Activated T-cell treated with anti-CD3 and anti-CD28 coated beads for 24 hours (primary cell): Measurements from ENCODE around the gene PCNX3.
"Not testable (repeated sequence)": the region's sequence is repeated elsewhere in the genome, so short reads cannot be mapped to it uniquely, and the experiment has no call there.

ENCODE experiments used
- DNase-seq: peaks from one replicate; pipeline ENCODE4 v3.0.0-alpha.2; 2020; ENCODE audit warnings: low read depth

PCNX3 gene

DNA sequence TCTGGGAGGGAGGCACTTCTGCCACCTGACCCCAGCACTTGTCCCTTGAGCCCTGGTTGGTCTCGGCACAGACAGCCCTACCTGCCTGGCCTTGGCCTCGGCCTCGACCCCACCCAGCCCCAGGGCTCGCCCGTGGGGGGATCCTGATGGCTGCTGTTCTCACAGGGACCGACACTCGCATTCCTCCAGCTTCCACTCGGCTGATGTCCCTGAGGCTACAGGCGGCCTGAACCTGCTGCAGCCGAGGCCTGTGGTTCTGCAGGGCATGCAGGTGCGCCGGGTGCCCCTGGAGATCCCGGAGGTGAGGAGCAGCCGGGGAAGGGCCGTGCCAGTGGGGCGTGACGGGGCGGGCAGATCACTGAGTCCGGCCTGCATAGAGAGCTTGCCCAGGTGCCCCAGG, 5.1 kb downstream of the PCNX3 start:
- DNase-seq = no peak

DNA sequence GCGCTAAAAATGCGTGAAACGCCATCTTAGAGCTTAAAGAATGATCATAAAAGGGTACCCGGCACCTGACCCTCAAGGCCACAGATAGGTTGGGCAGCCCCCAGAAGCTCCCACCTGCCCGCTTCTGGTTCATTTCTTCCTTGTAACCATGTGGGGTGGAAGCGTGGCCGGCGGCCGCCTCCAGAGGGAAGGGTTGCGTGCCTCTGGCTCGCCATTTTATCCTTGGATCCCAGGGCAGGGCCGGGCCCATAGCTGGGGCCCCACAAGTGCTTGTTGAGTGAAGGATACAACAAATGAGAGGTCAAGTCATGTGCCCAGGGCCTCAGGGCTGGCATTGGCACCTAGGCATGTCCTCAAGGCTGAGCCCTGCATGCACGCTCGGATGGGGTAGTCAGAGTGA, 5.9 kb downstream of the PCNX3 start:
- DNase-seq = no peak

DNA sequence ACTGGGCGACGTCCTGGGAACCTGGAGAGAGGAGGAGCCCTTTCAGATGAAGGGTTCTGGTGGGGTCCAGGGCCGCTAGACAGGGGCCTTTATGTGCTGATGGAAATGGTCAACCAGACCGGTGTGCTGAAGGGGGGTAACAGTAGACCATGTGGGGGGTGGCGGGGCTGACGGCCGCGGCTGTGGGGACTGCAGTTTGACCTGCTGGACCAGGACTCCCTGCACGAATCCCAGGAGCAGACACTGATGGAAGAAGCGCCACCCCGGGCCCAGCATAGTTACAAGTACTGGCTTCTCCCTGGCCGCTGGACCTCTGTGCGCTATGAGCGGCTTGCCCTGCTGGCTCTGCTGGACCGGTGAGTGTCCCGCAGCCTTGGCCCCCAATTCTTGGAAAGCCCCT, 6.4 kb downstream of the PCNX3 start:
- DNase-seq = no peak

DNA sequence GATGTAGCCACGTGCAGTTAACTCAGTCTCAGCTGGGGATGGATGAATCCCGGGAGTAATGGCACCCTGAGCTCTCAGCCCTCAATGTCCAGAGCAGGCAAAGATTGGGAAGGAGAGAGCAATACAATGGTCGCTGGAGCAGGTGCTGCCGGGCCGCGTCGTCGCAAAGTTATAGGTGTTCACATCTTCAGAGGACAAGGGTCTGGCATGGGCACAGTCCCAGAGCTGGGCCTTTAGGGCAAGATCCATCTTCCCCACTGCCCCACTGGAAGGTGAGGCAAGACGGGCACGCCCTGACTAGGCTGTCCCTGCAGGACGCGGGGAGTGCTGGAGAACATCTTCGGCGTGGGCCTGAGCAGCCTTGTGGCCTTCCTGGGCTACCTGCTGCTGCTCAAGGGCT, 7.6 kb downstream of the PCNX3 start:
- no peak for DNase-seq

DNA sequence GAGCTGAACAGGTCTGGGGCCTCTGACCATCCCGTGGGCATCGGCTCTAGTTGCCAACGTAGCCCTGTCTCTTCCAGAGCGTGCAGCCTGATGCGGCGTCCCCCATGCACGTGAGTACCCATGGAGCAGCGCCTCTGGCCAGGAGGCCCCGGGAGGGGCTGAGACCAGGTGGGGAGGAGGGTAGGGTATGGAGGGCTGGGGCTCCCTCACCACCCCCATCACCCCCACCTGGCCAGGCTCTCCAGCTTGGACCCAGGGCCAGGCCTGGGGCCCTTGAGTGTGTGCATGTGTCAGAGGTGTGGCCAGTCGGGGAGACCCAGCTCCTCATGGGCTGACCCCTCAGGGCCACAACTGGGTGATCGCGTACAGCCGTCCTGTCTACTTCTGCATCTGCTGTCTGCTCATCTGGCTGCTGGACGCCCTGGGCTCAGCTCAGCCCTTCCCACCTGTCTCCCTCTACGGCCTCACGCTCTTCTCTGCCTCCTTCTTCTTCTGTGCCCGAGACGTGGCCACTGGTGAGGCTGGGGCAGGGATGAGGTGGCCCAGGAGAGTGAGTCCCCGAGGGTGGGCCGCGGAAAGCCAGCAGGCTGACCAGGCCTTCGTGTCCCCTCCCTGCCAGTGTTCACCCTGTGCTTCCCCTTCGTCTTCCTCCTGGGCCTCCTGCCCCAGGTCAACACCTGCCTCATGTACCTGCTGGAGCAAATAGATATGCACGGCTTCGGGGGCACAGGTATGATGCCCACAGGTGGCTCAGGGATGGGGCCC, 8.5 kb downstream of the PCNX3 start:
- DNase-seq = no peak

DNA sequence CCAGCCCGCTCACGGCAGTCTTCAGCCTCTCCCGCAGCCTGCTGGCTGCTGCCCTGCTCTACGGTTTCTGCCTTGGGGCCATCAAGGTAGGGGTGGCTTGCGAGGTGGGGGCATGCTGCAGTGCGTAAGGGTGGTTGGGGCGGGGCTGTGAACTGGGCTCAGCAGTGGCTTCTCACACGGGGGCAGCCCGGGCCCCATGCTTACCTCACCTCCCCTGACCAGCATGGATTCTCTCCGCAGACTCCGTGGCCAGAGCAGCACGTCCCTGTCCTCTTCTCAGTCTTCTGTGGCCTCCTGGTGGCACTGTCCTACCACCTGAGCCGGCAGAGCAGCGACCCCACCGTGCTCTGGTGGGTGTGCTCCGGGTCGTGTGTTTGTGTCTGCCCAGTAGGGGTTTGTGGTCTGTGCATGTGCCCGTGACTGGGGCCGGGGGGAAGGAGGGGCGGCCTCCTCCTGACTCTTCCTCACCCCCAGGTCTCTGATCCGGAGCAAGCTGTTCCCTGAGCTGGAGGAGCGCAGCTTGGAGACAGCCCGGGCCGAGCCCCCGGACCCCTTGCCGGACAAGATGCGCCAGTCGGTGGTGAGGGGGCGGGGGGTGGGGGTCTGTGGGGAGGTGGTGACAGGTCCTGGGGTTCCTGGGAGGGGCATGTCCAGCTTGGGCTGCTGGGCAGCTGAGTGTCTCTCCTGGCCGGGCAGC, 9.5 kb downstream of the PCNX3 start:
- no peak for DNase-seq

DNA sequence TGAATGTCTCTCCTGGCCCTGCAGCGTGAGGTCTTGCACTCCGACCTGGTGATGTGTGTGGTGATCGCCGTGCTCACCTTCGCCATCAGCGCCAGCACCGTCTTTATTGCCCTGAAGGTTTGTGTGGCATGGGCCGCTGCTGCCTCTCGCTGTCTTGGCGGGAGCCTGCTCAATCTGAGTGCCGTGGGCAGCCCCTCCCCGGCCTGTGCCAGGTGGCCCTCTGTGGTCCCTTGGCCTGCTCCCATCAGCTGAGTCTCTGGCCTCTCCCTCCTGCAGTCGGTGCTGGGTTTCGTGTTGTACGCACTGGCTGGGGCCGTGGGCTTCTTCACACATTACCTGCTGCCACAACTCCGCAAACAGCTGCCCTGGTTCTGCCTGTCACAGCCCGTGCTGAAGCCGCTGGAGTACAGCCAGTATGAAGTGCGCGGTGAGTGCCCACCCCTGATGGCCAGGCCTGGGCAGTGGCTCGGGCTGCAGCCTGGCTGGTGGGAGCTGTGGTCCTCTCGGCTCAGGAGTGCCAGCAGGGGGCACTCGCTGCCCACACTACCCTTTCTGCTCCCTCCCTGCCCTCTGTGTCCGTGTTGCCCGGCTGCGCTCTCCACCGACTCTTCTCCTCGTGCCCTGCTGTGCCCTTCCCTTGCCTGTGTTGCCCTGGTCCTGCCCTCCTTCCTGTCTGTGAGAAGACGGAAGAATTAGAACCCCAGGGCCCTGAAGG, 10.2 kb downstream of the PCNX3 start:
- no peak for DNase-seq

DNA sequence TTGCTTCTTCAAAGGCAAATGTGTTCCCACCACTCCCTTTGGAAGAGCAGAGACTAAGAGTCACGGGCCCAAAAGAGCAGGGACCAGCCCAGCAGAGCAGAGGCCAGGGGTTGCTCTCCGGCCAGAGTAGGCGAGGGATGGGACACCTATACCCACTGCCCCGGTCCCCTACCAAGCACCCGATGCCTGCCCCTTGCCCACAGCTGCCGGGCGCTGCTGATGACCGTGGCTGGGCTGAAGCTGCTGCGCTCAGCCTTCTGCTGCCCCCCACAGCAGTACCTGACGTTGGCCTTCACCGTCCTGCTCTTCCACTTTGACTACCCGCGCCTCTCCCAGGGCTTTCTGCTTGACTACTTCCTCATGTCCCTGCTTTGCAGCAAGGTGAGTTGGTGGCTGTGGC, 11.6 kb downstream of the PCNX3 start:
- no peak for DNase-seq

DNA sequence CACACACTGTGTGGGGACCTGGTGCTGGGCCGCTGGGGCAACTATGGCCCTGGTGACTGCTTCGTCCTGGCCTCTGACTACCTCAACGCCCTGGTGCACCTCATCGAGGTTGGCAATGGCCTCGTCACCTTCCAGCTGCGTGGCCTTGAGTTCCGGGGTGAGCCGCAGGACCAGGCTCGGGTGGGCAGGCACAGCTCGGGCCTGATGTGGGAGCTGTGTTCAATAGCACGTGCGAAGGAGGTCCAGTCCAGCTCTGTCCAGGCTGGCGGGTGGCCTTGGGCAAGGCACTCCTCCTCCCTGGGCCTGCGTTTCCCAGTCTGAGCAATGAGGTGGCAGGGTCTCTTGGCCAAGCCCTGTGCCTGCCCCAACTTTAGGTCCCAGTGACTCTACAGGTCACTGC, 14.0 kb downstream of the PCNX3 start:
- no peak for DNase-seq

DNA sequence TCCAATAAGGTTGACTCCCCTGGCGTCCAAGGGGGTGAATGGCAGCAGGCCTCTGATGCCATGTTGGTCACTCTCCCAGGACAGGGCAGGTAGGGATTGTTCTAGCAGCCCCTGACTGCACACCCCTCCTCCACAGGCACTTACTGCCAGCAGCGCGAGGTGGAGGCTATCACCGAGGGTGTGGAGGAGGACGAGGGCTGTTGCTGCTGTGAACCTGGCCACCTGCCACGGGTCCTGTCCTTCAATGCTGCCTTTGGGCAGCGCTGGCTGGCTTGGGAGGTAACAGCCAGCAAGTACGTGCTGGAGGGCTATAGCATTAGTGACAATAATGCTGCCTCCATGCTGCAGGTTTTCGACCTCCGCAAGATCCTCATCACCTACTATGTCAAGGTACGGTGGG, 14.6 kb downstream of the PCNX3 start:
- no peak for DNase-seq

DNA sequence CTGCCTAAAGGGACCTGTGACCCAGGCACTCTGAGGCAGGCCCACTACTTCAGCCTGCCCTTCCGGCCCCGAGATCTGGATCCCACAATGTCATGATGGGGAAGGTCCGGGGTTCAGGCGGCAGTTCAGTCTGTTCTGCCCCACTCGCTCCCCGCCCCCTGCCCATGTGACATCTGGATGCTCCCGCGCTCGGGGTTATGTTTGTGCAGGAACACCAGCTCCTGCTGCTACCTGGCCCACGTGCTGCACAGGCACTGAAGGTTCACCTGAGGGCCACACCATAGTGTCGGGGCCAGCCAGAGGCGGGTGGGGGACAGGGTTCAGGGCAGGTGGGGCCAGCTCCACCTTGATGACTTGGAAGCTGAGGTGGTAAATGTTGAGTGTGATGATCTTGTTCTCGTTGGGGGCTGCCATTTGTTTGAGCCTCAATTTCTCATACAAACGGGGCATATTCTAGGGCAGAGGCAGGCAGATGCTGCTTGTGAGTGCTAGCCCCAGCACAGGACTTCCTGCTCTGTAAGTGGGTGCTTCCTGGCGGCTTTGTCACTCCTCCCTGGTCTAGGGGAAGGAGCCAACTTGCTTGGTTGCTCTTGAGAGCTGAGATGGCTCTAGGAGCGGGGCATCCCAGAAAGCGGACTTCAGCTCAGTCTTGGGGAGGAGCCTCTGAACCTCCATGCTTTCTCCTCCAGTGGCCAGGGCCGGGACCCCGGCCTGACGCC, 18.0 kb downstream of the PCNX3 start:
- DNase-seq = no peak

DNA sequence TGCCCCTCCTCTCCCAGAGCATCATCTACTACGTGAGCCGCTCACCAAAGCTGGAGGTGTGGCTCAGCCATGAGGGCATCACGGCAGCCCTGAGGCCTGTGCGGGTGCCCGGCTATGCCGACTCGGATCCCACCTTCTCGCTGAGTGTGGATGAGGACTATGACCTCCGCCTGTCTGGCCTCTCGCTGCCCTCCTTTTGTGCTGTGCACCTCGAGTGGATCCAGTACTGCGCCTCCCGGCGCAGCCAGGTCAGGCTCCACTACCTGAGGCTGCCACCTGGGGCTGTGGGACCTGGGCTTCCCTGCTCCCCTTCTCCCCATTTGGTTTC, 18.5 kb downstream of the PCNX3 start:
- DNase-seq = no peak

DNA sequence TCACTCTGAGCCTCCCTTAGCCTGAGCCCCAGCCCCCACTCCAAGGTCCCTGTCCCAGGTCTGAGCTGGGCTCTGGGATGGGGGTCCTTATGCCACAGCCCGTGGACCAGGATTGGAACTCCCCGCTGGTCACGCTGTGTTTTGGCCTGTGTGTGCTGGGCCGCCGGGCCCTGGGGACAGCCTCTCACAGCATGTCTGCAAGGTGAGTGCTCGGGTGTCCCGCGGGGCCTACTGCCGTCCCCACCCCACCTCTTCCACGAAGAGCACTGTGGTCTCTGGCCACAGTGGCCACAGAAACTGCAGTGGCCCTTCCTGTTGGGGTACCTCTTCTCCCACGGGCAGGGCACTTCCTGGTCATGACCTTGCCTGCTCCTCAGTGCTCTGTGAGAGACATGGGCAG, 18.9 kb downstream of the PCNX3 start:
- DNase-seq = no peak

DNA sequence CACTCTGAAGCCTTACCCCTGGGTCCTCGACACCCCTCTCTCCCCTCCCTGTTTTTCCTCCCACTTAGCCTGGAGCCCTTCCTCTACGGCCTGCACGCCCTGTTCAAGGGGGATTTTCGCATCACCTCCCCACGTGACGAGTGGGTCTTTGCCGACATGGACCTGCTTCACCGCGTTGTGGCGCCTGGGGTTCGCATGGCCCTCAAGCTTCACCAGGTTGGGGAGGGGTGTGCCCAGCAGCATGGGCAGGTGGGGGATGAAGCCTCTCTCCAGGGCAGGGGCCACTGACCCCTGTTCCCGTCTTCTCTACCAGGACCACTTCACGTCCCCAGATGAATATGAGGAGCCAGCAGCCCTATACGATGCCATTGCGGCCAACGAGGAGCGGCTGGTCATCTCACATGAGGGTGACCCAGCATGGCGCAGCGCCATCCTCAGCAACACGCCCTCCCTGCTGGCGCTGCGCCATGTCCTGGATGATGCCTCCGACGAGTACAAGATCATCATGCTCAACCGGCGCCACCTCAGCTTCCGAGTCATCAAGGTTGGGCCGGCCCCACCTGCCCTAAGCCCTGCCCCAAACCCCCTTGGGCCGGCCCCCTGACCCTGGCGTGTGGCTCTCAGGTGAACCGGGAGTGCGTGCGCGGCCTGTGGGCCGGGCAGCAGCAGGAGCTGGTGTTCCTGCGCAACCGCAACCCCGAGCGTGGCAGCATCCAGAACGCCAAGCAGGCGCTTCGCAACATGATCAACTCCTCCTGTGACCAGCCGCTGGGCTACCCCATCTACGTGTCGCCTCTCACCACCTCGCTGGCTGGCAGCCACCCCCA, 19.5 kb downstream of the PCNX3 start:
- DNase-seq = no peak

DNA sequence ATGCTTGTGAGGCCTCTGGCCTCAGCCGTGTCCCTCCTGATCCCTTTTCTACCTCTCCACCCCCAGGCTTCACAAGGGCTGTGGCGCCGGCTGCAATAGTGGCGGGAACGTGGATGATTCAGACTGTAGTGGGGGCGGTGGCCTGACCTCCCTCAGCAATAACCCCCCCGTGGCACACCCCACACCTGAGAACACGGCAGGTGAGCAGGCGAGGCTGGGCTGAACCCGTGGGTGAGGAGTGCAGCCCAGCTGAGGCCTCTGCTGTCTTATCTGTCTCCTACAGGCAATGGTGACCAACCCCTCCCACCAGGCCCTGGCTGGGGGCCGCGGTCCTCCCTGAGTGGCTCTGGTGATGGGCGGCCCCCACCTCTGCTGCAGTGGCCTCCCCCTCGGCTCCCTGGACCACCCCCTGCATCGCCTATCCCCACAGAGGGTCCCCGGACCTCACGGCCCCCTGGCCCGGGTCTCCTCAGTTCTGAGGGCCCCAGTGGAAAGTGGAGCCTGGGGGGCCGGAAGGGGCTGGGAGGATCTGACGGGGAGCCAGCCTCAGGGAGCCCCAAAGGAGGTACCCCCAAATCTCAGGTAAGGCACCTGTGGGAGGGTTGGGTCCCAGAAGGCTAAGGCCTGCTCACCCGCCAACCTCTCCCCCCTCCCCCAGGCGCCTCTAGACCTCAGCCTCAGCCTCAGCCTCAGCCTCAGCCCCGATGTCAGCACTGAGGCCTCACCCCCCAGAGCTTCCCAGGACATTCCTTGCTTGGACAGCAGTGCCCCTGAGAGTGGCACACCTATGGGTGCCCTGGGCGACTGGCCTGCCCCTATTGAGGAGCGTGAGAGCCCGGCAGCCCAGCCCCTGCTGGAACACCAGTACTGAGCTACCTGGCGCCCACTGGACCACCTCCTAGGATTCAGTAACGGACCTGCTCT, 20.8 kb downstream of the PCNX3 start:
- no peak for DNase-seq

DNA sequence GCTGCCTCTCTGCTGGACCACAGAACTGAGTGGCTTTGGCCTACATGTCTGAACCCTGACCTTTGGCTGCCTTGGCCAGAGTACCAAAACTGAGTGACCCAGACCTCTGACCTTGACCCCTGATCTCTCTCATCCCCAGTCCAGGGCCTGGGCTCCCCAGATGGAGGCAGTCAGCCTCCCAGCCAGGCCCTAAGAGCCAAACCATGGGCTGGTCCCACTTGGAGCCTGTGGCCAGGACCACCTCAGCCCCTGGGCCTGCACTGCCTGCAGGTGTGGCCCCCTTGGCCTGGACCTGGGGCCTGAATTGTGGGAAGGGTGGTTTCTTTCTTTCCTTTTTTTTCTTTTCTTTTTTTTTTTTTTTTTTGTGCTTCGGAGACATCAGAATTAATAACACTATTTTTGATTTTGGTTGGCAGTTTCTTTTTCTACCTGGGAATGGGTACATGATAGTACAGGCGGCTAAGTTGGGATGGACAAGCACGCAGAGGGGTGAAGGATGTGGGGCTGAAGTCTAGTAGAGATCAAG, 21.5 kb downstream of the PCNX3 start:
- DNase-seq = no peak

DNA sequence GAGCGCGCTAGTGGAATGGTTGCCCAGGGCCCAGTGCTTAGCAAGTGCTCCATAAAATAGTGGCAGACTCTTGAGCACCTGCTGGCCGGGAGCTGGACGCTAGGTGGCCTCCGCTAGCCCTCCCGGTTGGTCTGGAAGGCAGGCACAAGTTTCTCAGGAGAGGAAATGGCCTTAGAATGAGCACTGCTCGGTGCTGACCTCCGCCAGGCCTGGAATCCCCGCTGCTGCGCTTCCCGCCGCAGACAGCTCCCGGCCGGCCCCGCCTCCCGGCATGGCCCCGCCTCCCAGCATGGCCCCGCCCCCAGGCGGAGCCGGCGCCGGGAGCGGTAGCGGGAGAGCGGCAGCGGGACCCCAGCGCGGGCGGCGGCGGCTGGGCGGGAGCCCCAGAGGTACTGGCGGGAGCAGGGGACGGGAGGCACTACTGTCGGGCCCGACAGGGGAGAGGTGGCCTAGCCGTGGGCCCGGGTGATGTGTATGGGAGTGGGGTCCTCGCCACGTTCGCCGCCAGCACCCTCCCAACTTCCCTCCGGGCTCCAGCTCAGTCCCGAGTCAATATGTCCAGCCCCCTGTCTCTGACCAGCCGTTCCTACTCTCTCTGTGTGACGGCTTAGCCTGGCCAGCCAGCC, 22.3 kb downstream of the PCNX3 start, which contains the start of gene SIPA1:
SIPA1 (plus strand) TSS at position 308 of the 626 bp plus-strand sequence. CDS start 2,821 bp downstream, outside the sequence.
- DNase-seq = peak; percentile 70

DNA sequence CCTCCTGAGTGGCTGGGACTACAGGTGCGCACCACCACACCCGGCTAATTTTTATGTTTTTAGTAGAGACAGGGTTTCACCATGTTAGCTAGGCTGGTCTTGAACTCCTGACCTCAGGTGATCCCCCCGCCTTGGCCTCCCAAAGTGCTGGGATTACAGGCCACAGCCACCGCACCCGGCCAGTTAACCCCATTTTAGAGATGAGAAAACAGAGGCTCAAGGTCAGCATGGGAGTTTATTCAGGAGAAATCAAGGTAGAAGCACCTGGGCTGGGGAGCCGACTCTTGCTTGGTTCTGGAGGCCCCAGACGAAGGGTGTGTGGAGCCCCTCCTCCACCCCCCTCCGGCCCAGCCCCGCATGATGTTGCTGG, 23.6 kb downstream of the PCNX3 start:
- DNase-seq = not testable (repeated sequence)

DNA sequence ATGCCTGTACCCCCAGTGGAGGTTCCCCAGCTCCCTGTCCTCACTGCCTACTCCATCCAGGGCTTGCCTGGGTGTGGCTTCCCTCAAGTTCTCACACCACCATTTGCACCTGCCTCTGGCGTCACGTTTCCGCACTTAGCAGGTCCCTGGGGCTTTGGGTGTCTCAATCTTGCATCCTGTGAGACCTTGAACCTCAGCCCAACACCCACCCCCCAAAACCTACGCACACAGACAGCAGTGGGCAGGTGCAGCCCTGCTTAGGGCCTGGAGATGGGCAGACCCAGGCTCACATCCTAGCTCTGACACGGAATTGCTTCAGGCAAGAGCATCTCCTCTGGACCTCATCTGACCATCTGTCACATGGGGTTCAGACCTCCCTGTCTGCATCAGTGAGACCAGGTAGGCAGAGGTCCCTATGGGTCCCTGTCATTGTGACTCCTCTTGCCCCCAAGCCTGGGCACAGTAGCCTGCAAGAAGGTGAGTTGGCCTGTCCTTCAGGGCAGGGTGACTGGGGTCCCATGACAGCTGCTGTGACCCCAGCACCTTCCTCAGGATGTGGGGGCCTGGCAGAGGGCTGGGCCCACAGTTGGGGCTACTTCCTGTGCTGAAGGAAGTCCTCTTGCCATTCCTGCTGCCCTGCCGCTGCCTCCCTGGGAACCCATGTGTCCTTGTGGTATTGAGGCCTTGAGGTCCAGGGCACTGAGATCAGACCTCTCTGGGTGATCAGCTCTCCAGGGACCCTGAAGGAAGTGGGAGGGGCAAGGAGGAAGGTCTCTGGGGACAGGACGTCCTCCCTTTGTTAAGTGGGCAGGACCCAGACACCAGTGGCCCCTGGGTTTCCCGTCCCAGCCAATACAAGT, 24.3 kb downstream of the PCNX3 start:
- DNase-seq = no peak
